H9 (cell line): ENCODE data around the gene CLASP2. TPM values are rescaled to one million over a fixed set of nuclear protein-coding genes. Genes with fewer than 3 reads are reported as not detected.

Experiments
- DNase-seq: peaks from one replicate; pipeline ENCODE4 v3.0.0-alpha.2; 2017
- H2AFZ ChIP-seq: one replicate; pipeline ENCODE4 v1.6.1; 2013; ENCODE audit warnings: mild to moderate bottlenecking, low read length, control low read depth, moderate library complexity
- H2AK5ac ChIP-seq: 2 replicates; pipeline ENCODE4 v1.6.1; 2013; ENCODE audit warnings: low read length, control low read depth, mixed read lengths; ENCODE audit not compliant: insufficient read length
- H2BK120ac ChIP-seq: one replicate; pipeline ENCODE4 v1.6.1; 2013; ENCODE audit warnings: low read depth, mild to moderate bottlenecking, low read length, control low read depth, inconsistent platforms; ENCODE audit not compliant: poor library complexity, severe bottlenecking
- H2BK12ac ChIP-seq: 2 replicates; pipeline ENCODE4 v1.6.1; 2013; ENCODE audit warnings: low read length, control low read depth, mixed read lengths, low read depth; ENCODE audit not compliant: insufficient read length
- H2BK15ac ChIP-seq: 2 replicates; pipeline ENCODE4 v1.6.1; 2013; ENCODE audit warnings: low read depth, low read length, control low read depth
- H2BK20ac ChIP-seq: one replicate; pipeline ENCODE4 v1.6.1; 2013; ENCODE audit warnings: low read depth, mild to moderate bottlenecking, low read length, control low read depth, inconsistent platforms; ENCODE audit not compliant: poor library complexity, severe bottlenecking
- H2BK5ac ChIP-seq: 2 replicates; pipeline ENCODE4 v1.6.1; 2013; ENCODE audit warnings: low read length, control low read depth, mixed read lengths; ENCODE audit not compliant: insufficient read length
- H3K14ac ChIP-seq: 2 replicates; pipeline ENCODE4 v1.6.1; 2013; ENCODE audit warnings: low read length, control low read depth; ENCODE audit not compliant: insufficient read depth
- H3K18ac ChIP-seq: 2 replicates; pipeline ENCODE4 v1.6.1; 2013; ENCODE audit warnings: low read depth, mild to moderate bottlenecking, mixed read lengths, low read length, control low read depth; ENCODE audit not compliant: insufficient read length
- H3K23ac ChIP-seq: 2 replicates; pipeline ENCODE4 v1.6.1; 2013; ENCODE audit warnings: low read length, control low read depth, mixed read lengths, low read depth; ENCODE audit not compliant: insufficient read length
- H3K23me2 ChIP-seq: 2 replicates; pipeline ENCODE4 v1.6.1; 2013; ENCODE audit warnings: low read depth, mild to moderate bottlenecking, mixed read lengths, low read length, control low read depth; ENCODE audit not compliant: insufficient read length, poor library complexity, severe bottlenecking
- H3K27ac ChIP-seq: 2 replicates; pipeline ENCODE4 v1.5.1; 2013; ENCODE audit warnings: low read length, control low read depth, mixed read lengths, low read depth; ENCODE audit not compliant: insufficient read length
- H3K27me3 ChIP-seq: 2 replicates; pipeline ENCODE4 v1.6.1; 2013; ENCODE audit warnings: low read length, control low read depth, inconsistent platforms; ENCODE audit not compliant: insufficient read depth
- H3K4ac ChIP-seq: 2 replicates; pipeline ENCODE4 v1.6.1; 2013; ENCODE audit warnings: low read depth, mild to moderate bottlenecking, control low read depth, inconsistent platforms, low read length, moderate library complexity
- H3K4me1 ChIP-seq: 2 replicates; pipeline ENCODE4 v1.6.1; 2013; ENCODE audit warnings: low read length, control low read depth, inconsistent platforms; ENCODE audit not compliant: insufficient read depth
- H3K4me2 ChIP-seq: 2 replicates; pipeline ENCODE4 v1.6.1; 2013; ENCODE audit warnings: low read length, control low read depth, mixed read lengths; ENCODE audit not compliant: insufficient read length, insufficient read depth
- H3K56ac ChIP-seq: 2 replicates; pipeline ENCODE4 v1.6.1; 2013; ENCODE audit warnings: low read depth, mild to moderate bottlenecking, mixed read lengths, low read length, control low read depth; ENCODE audit not compliant: insufficient read length
- H3K79me1 ChIP-seq: 2 replicates; pipeline ENCODE4 v1.6.1; 2013; ENCODE audit warnings: low read depth, mild to moderate bottlenecking, moderate library complexity, low read length, control low read depth, inconsistent platforms; ENCODE audit not compliant: insufficient read depth, poor library complexity, severe bottlenecking
- H3K79me2 ChIP-seq: 2 replicates; pipeline ENCODE4 v1.6.1; 2013; ENCODE audit warnings: low read length, control low read depth, inconsistent platforms; ENCODE audit not compliant: insufficient read depth
- H3K9ac ChIP-seq: 2 replicates; pipeline ENCODE4 v1.6.1; 2013; ENCODE audit warnings: low read length, control low read depth, mixed read lengths; ENCODE audit not compliant: insufficient read length; ENCODE audit errors: extremely low read depth
- H3K9me3 ChIP-seq: one replicate; pipeline ENCODE4 v1.6.1; 2013; ENCODE audit warnings: low read depth, low read length, inconsistent platforms; ENCODE audit not compliant: control insufficient read depth
- H3T11ph ChIP-seq: one replicate; pipeline ENCODE4 v1.6.1; 2013; ENCODE audit warnings: mild to moderate bottlenecking, low read length, control low read depth, inconsistent platforms
- H4K20me1 ChIP-seq: one replicate; pipeline ENCODE4 v1.6.1; 2013; ENCODE audit not compliant: control insufficient read depth, insufficient read length, insufficient read depth
- H4K5ac ChIP-seq: 2 replicates; pipeline ENCODE4 v1.6.1; 2013; ENCODE audit warnings: low read depth, mild to moderate bottlenecking, mixed read lengths, low read length, control low read depth; ENCODE audit not compliant: insufficient read length
- H4K8ac ChIP-seq: replicated peaks from 2 replicates; pipeline ENCODE4 v1.6.1; 2013; ENCODE audit warnings: low read length, control low read depth, mixed read lengths, low read depth; ENCODE audit not compliant: insufficient read length
- H4K91ac ChIP-seq: 2 replicates; pipeline ENCODE4 v1.6.1; 2013; ENCODE audit warnings: low read depth, mild to moderate bottlenecking, moderate library complexity, mixed read lengths, low read length, control low read depth; ENCODE audit not compliant: insufficient read length
- H3K27ac Mint-ChIP-seq, 3 experiments: 2 replicates in 2 of 3; 3 replicates in 1 of 3; pipeline ENCODE4 v1.8.0; 2020 to 2021; ENCODE audit warnings: mixed read lengths in 3 of 3, mild to moderate bottlenecking in 1 of 3, moderate library complexity in 1 of 3
- H3K27me3 Mint-ChIP-seq: 2 replicates; pipeline ENCODE4 v1.8.0; 2021; ENCODE audit warnings: low read depth, mild to moderate bottlenecking, moderate library complexity, mixed read lengths
- H3K36me3 Mint-ChIP-seq, 3 experiments: 2 replicates in 2 of 3; 3 replicates in 1 of 3; pipeline ENCODE4 v1.8.0; 2020 to 2021; ENCODE audit warnings: low read depth in 3 of 3, mixed read lengths in 3 of 3; ENCODE audit not compliant: insufficient read depth in 1 of 3
- H3K4me1 Mint-ChIP-seq, 2 experiments: 2 replicates each; pipeline ENCODE4 v1.8.0; 2020; ENCODE audit warnings: mixed read lengths in 2 of 2
- H3K4me3 Mint-ChIP-seq, 2 experiments: 2 replicates in 1 of 2; 3 replicates in 1 of 2; pipeline ENCODE4 v1.8.0; 2020 to 2021; ENCODE audit warnings: mild to moderate bottlenecking in 2 of 2, mixed read lengths in 2 of 2, moderate library complexity in 1 of 2
- H3K9me3 Mint-ChIP-seq, 2 experiments: 2 replicates in 1 of 2; 3 replicates in 1 of 2; pipeline ENCODE4 v1.8.0; 2020; ENCODE audit warnings: mild to moderate bottlenecking in 2 of 2, mixed read lengths in 2 of 2, moderate library complexity in 1 of 2
- CTCF ChIP-seq: fragments of 200-600 bp; sonication (generic); conservative IDR thresholded peaks from 3 replicates; pipeline ENCODE4 v1.8.0; 2021; ENCODE audit warnings: antibody characterized with exemption, mild to moderate bottlenecking
- WGBS: extraction: QIAGEN DNeasy Blood & Tissue Kit; methylation state at CpG from one replicate; pipeline ENCODE4 v1.1.7; 2013; ENCODE audit warnings: missing lambda C conversion rate, low lambda C conversion rate, mixed read lengths; ENCODE audit not compliant: insufficient read length; ENCODE audit errors: extremely low coverage; 5-methylcytosine and 5-hydroxymethylcytosine counted together
- total RNA-seq: library from RNA; stranded (reverse); gene quantifications from 2 replicates; pipeline ENCODE4 v1.2.1, GENCODE V29; 2021

Gene CLASP2
- total RNA-seq, 1 experiment from 2014 or later, result 60.5 TPM

DNA sequence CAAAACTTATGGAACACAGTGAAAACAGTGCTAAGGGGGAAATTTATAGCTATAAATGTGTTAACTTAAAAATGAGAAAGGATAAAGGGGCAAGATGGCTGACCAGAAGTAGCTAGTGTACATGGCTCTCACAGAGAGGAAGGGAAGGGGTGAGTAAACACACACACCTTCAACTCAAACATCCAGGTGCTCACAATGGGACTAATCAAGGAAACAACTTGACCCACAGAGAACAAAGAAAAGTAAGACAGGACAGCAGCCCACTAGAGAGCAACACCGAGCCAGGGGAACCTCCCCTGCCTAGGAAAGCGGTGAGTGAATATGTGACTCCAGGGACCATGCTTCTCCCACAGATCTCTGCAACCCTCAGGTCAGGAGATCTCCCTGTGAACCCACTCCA is 192.8 kb downstream of the CLASP2 start:
- Histone ChIP-seq H3K27me3 (no peaks in the 10 kb centered on the region), H2AFZ (no peak overlapping the region), H3K14ac (no peak overlapping the region), H4K20me1 (no peaks in the 10 kb centered on the region), H2BK5ac (no peak overlapping the region), H2BK12ac (no peak overlapping the region), H3K23ac (no peak overlapping the region), H2BK15ac (no peak overlapping the region), H4K91ac (no peak overlapping the region), H4K5ac (no peak overlapping the region), H4K8ac (no peak overlapping the region), H2AK5ac (no peak overlapping the region), H3K4me2 (no peak overlapping the region), H2BK20ac (no peak overlapping the region), H3K27ac (no peak overlapping the region), H3K18ac (no peak overlapping the region), H3K9me3 (no peaks in the 10 kb centered on the region), H3K23me2 (no peaks in the 10 kb centered on the region), H3K79me1 (no peaks in the 10 kb centered on the region), H3K79me2 (no peaks in the 10 kb centered on the region), H3K4ac (no peak overlapping the region), H2BK120ac (no peak overlapping the region), H3T11ph (no peak overlapping the region), H3K56ac (no peak overlapping the region), H3K9ac (no peak overlapping the region), H3K4me1 (no peaks in the 10 kb centered on the region)
- WGBS, result no CpG with 5 or more reads among the region's 2 CpGs
- H3K9me3 Mint-ChIP-seq, result peaks cover 31 to 45% of the 10 kb centered on the region in 2 experiments
- peaks cover 63 to 77% (median 72%) of the 10 kb centered on the region in 3 experiments for H3K36me3 Mint-ChIP-seq
- DNase-seq, result no peak
- H3K27me3 Mint-ChIP-seq, result no peaks in the 10 kb centered on the region
- H3K4me3 Mint-ChIP-seq, result no peak overlapping the region
- H3K27ac Mint-ChIP-seq, result no peak overlapping the region
- peaks cover 6 to 7% of the 10 kb centered on the region in 2 experiments for H3K4me1 Mint-ChIP-seq
- no peak for TF ChIP-seq CTCF
